ENCODE data around the gene FRMD6.
"Not testable (repeated sequence)": the region's sequence is repeated elsewhere in the genome, so short reads cannot be mapped to it uniquely, and the experiment has no call there.

The FRMD6 gene

DNA sequence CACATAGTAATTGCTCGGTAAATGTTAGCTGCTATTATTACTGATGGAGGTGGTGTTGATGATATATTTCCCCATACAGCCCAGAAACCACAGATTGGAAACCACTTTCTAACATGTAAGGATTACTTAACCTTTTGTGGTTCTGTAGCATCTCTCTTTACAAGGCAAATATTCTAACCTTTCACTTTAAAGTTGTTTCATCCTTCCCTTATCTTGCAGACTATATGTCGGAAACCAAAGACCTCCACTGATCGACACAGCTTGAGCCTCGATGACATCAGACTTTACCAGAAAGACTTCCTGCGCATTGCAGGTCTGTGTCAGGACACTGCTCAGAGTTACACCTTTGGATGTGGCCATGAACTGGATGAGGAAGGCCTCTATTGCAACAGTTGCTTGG is 75.8 kb downstream of the FRMD6 start:
- DNase-seq = no peak

DNA sequence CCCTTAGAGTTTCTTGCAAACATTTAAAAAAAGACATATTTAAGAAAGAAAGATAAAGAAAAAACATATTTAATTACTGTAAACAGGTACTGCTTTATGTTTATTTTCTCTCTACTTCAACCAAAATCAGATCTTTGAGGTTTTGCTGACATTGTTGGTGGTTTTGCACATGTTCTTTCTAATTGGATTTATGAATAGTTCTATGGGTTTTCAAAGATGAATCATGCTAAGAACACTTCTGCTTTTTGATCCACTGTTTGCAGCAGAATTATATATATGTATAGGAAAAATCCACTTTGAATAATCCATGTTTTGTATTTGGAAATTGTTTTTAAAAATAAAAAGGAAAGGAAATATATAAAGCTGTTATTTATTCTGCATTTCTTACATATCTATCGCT is 78.4 kb downstream of the FRMD6 start:
- DNase-seq = no peak

DNA sequence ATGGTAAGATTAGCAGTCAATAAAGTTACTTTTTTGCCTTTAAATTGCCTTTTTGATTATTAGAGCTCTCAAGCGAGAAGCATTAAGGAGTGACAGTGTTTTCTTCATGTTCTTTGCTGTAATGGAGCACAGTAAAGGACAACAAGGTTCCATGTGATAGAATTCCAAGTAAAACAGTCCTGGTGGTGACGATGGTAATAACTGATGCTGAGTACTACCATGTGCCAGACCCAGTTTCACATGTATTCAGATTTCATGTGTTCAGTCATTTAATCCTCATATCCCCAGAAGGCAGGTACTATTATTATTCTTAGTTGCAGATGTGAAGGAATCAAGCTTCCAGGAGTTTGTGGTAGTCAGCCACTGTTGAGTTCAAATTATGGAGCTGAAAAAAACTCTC is 79.0 kb downstream of the FRMD6 start:
- no peak for DNase-seq

DNA sequence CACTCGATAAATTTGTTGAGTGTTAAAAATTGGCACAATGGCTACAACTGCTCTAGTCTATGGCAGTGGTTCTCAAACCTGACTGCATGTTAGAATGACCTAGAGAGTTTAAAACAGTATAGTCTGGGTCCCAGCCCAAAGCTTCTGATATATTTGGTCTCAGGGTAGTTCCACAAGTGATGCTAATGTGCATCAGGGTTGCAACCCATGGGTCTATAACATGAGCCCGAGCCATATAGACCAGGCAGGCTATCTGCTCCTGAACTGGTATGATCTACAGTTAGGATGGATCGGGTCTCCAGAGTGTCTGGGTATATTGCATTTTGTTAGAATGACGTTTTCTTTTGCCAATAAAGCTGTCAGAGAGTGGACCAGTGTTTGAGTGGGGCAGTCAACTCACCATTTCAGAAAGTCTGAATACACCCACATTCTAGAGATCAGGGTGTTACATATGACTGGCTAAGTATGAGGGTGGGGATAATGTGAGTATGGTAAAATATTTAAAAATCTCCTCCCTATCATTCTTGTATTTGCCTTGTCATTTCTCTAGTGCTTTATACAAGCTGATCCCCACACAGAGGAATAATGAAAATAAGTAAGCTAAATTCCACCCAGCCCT is 80.9 kb downstream of the FRMD6 start:
- no peak for DNase-seq

DNA sequence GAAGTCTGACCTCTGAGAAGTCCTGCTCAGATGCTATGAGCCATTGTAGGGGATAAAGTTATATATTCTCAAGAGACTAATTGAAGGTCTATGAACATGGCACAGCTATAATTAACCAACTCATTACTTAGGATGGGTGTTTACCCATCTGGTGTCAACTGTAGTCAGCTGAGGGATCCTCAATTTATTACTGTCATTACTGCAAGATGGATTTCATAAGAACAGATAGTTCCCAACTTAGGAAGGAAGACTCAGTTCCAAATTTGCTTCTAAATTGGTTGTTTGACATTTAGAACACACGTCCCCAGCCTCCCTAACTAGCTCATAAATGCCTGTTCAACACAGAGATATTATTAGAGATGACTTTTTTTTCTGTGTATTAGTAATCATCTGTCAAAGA is 81.4 kb downstream of the FRMD6 start:
- no peak for DNase-seq

DNA sequence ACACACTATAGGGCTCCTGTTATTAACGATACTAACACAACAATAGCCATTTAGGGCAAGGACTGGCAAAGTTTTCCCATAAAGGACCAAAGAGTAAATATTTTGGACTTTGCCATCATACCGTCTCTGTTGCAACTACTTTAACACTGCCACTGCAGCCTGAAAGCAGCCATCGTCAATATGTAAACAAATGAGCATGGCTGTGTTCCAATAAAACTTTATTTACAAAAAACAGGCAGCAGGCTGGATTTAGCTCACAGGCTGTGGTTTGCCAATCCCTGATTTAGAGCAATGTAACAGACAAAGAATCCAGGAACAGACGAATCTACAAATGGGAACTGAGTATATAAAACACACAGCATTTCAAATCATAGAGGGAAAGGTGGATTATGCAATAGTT is 84.1 kb downstream of the FRMD6 start:
- no peak for DNase-seq

DNA sequence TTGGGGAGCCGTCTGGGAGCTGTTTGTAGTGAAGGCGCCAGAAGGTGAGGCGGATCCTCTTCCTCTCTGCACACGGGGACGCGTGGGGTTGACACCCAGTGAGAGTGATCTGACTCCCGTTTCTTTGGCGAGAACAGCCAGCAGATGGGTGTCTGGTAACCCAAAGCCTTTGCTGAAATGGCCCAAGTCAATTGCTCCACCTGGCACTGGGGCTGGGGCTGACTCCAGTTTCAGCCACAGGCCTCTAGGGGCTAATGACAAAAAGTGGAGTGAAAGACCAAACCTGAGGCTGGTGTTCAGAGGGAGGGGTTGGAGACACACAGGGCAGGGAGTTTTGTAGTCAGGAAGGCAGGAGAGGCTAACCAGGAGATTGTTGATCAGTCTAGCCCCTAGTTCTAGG is 87.0 kb downstream of the FRMD6 start:
- DNase-seq = no peak

DNA sequence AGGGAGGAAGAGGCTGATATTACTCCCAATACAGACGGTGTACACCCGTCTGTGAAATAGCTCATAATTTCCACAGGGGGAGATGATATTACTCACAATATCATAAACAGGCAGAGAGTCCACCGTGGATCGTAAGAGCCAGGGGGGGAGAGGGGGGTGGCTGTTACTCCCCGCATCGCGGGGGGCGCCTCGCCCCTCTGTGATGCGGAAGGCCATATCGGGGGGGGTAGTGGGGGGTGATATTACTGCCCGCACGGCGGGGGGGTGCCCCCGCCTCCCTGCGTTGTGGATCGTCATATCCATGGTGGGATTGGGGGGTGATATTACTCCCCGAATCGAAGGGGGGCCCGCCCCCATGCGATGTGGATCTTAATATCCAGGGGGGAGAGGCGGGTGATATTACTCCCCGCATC is 91.9 kb downstream of the FRMD6 start:
- peak in 1 of 6 experiments; percentile 14 for DNase-seq

DNA sequence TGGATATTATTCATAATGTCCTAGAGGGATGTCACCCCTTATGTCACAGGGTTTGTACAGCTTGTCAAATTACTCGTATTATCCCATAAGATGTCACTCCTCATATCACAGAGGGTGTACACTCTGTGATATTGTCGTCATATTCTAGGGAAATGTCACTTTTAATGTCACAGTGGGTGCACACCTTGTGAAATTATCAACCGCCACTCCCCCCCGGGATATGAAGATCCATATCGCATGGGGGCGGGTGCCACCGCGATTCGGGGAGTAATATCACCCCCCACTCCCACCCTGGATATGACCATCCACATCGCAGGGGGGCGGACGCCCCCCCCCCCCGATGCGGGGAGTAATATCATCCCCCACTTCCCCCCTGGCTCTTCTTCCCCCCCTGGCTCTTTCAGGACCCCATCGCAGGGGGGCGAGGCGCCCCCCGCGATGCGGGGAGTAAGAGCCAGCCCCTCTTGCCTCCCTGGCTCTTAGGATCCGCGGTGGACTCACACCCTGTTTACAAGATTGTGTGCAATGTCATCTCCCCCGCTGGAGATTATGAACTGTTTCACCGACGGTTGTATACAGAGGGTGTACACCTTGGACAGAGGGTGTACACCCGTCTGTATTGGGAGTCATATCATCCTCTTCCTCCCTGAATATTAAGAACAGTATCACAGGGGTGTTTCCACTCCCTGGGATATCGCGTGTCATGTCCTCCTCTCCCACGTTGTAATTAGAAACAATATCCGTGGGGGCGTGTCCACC is 92.8 kb downstream of the FRMD6 start:
- peak in 3 of 6 experiments; percentile 1 to 49 (median 12) for DNase-seq

DNA sequence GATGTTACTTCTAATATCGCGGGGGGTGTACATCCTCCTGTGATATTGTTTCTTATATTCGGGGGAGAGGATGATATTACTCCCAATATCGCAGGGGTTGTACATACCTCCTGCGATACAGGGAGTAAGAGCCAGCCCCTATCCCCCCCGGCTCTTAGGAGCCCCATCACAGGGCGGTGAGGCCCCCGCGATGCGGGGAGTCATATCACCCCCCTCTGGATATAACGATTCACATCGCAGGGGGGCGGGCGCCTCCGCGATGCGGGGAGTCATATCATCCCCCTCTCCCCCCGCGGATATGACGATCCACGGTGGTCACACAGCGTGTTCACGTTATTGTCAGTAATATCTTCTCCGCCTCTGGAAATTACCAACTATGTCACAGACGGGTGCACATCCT is 95.1 kb downstream of the FRMD6 start:
- peak in 2 of 6 experiments; percentile 24 to 27 for DNase-seq

DNA sequence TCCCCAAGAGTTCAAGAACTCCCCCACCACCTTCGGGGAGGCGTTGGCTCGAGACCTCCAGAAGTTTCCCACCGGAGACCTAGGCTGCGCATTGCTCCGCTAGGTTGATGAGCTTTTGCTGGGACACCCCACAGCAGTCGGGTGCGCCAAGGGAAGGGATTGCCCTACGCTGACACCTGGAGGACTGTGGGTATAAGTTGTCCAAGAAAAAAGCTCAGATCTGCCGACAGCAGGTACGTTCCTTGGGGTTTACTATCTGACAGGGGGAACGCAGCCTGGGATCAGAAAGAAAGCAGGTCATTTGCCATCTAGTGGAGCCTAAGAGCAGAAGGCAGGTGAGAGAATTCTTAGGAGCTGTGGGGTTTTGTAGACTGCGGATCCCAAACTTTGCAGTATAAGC is 98.8 kb downstream of the FRMD6 start:
- DNase-seq = no peak

DNA sequence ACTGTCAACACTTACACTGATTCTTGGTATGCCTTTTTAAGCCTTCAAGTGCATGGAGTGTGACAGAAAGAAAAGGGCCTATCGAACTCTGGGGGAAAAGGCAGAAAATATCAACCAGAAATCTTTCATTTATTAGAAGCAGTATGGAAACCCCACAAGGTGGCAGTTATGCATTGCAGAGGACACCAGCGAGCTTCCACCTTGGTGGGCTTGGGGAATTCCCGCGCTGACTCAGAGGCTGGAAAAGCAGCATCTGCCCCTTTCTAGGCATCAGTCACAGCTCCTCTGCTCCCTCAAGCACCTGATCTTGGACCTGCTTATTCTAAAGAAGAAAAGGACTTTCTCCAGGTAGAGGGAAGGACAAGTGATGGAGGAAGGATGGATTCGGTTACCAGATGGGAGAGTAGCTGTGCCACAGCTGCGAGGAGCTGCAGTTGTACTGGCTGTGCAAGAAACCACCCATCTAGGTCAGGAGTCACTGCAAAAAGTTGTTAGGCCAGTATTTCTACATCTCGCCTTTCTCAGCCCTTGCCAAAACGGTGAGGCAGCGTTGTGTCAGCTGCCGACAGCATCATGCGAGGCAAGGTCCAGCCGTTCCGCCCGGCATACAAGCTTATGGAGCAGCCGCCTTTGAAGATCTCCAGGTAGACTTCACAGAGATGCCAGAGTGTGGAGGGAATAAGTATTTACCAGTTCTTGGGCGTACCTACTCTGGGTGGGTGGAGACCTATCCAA is 100.1 kb downstream of the FRMD6 start:
- DNase-seq = not testable (repeated sequence)

DNA sequence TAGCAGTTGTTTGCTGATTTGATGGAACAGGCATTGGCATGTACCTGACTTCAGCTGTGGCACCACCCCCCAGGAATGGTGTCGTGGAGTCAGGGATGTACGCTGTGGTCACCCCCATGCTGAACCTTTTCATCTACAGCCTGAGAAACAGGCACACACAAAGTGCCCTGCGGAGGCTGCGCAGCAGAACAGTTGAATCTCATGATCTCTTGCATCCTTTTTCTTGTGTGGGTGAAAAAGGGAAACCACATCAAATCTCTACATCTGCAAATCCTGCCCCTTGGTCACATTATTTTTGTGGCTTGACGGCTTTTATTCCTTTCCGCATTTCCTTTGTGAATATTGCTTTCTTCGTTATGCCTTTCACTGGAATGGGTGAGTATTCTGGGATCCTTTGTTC is 106.0 kb downstream of the FRMD6 start:
- DNase-seq = not testable (repeated sequence)

DNA sequence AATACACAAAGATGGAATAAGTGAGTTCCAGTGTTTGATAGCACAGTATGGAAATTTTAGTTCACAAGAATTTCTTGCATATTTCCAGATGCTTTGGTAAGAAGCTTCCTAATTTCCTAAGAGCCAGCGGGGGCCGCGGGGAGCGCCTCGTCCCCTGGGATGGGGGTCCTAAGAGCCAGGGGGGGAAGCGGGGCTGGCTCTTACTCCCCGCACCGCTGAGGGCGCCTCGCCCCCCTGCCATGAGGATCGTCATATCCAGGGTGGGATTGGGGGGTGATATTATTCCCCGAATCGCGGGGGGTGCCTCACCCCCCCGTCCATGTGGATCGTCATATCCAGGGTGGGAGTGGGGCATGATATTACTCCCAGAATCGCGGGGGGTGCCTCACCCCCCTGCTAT is 108.2 kb downstream of the FRMD6 start:
- DNase-seq = no peak

DNA sequence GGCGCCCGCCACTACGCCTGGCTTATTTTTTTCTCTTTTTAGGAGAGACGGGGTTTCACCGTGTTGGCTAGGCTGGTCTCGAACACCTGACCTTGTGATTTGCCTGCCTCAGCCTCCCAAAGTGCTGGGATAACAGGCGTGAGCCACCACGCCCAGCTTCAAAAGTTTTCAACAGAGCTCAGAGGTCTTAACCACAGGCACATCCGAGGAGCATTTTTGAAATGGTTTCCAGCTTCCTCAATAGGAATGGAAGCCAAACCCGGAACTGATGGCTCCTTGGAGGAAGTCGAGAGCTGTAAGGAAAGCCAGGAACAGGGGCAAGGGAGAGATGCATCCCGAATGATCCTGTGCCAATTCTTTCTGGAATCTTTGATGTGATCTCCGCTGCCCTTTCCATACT is 114.0 kb downstream of the FRMD6 start:
- DNase-seq = not testable (repeated sequence)

DNA sequence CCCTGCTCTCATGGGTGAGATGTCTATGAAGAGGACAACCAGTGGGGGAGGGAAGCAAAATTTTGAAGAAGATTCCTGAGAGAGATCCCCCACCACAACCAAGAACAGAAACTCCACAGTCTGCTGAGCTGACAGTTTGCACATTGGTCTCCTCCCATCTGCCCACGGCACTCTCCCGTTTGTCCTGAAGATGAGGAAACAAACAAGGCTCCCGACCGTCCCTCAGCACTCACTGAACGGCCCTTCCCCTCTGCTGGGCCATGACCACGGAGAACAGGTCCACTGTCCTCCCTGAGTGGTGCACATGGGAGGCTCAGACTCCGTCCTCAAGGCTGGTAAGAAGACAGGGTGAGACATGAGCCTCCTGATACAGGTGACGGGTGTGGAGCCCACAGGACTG is 114.9 kb downstream of the FRMD6 start:
- not testable (repeated sequence) for DNase-seq

DNA sequence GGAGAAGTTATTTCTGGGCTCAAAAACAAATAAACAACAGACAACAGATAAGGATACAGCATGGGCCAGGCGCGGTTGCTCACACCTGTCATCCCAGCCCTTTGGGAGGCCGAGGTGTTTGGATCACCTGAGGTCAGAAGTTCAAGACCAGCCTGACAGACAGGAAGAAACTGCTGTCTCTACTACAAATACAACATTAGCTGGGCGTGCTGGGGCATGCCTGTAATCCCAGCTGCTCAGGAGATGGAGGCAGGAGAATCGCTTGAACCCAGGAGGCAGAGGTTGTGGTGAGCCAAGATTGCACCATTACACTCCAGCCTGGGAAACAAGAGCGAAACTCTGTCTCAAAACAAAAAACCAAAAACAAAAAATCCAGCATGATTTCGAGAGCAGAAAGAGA is 117.6 kb downstream of the FRMD6 start:
- not testable (repeated sequence) for DNase-seq

DNA sequence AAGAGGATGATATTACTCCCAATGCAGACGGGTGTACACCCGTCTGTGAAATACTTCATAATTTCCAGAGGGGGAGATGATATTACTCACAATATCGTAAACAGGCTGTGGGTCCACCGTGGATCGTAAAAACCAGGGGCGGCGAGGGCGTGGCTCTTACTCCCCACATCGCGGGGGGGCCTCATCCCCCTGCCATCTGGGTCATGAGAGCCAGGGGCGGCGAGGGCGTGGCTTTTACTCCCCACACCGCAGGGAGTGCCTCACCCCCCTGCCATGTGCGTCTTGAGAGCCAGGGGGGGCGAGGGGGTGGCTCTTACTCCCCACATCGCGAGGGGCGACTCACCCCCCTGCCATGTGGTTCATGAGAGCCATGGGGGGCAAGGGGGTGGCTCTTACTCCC is 122.5 kb downstream of the FRMD6 start:
- no peak for DNase-seq

DNA sequence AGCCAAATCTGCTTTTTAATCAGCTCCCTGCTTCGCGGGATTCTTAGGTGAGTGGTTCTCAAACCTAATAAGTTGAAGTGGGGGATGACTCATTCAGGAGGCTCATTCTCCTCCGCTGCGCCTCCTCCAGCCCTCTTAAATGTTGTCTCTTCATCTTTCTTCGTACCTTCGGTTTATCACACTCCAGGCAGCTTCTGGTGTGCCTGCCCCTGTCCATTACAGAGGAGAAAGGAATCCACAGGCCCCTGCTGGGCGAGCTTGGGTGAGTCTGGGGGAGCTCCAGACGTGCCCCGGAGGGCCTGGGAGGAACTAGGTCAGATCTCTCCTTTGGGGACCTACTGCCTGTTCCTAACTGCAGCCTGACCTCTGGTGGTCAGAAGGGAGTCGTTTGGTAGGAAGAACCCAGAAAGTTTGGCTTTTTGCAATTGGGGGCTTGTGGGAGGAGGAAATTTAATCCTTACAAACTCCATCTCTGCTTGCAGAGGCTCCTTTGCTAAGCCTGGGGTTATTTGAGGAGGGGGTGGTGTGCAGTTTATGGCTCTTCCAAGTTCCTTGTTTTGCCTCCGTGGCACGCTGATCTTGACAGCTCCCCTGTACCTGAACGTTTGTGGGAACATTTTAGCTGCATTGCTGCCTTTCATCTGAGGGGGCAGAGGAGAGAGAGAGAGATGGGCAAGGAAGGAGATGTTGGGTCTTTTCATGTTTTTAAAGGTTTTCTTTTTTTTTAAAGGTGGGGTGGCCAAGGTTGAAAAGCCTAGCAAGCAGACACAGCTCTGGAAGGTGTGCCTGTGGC is 124.6 kb downstream of the FRMD6 start:
- DNase-seq = peak in 2 of 6 experiments; percentile 9 to 20

DNA sequence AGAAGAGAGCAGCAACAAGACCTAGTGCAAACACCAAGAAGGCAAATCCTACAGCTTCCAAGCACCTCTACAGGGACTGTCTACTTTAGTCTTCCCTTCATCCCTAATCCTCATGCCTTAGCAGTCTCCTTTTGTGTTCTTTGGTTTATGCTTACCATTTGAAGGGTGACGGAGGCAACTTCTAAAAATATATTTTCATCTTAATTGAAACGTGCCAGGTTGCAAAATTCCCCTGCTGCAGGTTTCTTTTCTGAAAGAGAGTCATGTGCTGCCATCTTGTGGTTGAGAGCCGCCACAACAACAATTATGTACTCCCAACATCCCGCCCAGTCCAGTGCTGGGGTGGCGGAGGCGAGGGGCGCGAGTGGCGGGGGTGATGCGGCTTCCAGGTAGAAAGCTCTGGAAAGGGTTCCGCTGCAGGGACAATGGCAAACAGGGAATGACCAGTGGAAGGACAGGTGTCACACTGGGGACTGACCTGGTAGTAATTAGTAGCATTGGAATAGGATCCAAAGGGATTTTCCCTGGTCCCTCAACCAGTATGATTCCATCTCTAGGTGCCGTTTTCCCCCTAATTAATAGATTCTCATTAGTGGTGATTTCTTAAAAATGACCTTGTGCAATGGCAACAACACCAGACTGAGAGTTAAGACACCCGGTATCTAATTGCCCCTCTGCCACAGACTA is 128.4 kb downstream of the FRMD6 start:
- DNase-seq = peak; percentile 45 to 78 (median 54)

Data from stimulated activated naive CD4-positive, alpha-beta T cell (primary cell).